CD4-positive, alpha-beta T cell treated with Interferon alpha-2 for 1 hour (primary cell): Measurements from ENCODE around the gene SYMPK.

ENCODE experiments used
- DNase-seq, 2 donors: peaks; one replicate each; pipeline ENCODE4 v3.0.0-alpha.2; 2020 to 2022

The SYMPK gene

GRCh38 chr19:45866400-45867176, 3.6 kb upstream of the SYMPK start:
- no peak for DNase-seq

- DNase-seq = no peak
Measured at GRCh38 chr19:45865269-45865948, 2.5 kb upstream of the SYMPK start.

GRCh38 chr19:45864629-45865082, 1.7 kb upstream of the SYMPK start:
- no peak for DNase-seq

- peak; percentile 57 to 69 for DNase-seq
Measured at GRCh38 chr19:45863840-45864628, 1.1 kb upstream of the SYMPK start, which contains the start of gene FOXA3. Gene FOXA3 (plus strand): TSS chr19:45864326. CDS start chr19:45864457, 131 bp downstream.

- no peak for DNase-seq
Measured at GRCh38 chr19:45863335-45863839, 440 bp upstream of the SYMPK start.

- DNase-seq = no peak
Measured at GRCh38 chr19:45862271-45862563, 730 bp downstream of the SYMPK start.

GRCh38 chr19:45860359-45861259, 2.3 kb downstream of the SYMPK start:
- no peak for DNase-seq

GRCh38 chr19:45854167-45854778, 8.7 kb downstream of the SYMPK start:
- DNase-seq = no peak

GRCh38 chr19:45852983-45853382, 10.0 kb downstream of the SYMPK start:
- no peak for DNase-seq

- DNase-seq = no peak
Measured at GRCh38 chr19:45852145-45852750, 10.7 kb downstream of the SYMPK start.

GRCh38 chr19:45848922-45849321, 14.0 kb downstream of the SYMPK start:
- no peak for DNase-seq

GRCh38 chr19:45847663-45848062, 15.3 kb downstream of the SYMPK start:
- no peak for DNase-seq

- no peak for DNase-seq
Measured at GRCh38 chr19:45842198-45842597, 20.7 kb downstream of the SYMPK start.

GRCh38 chr19:45834970-45835369, 28.0 kb downstream of the SYMPK start:
- no peak for DNase-seq

- DNase-seq = no peak
Measured at GRCh38 chr19:45828945-45829344, 34.0 kb downstream of the SYMPK start.

GRCh38 chr19:45828523-45828922, 34.4 kb downstream of the SYMPK start:
- DNase-seq = no peak

- DNase-seq = no peak
Measured at GRCh38 chr19:45827459-45828093, 35.4 kb downstream of the SYMPK start.

- DNase-seq = no peak
Measured at GRCh38 chr19:45826934-45827333, 36.0 kb downstream of the SYMPK start.

- no peak for DNase-seq
Measured at GRCh38 chr19:45825917-45826893, 36.7 kb downstream of the SYMPK start.

GRCh38 chr19:45825263-45825605, 37.7 kb downstream of the SYMPK start:
- DNase-seq = no peak
